Endothelial cell (in vitro differentiated cells): ENCODE data around the gene OR5AC2. TPM values are rescaled to one million over a fixed set of nuclear protein-coding genes. Genes with fewer than 3 reads are reported as not detected.

Experiments
- DNase-seq: peaks from one replicate; pipeline ENCODE4 v3.0.0; 2021; ENCODE audit warnings: low spot score
- H3K27ac Mint-ChIP-seq: one replicate; pipeline ENCODE4 v1.8.0; 2021; ENCODE audit warnings: mixed read lengths, inconsistent platforms; ENCODE audit not compliant: unreplicated experiment
- H3K27me3 Mint-ChIP-seq: one replicate; pipeline ENCODE4 v1.8.0; 2021; ENCODE audit warnings: mild to moderate bottlenecking, moderate library complexity, mixed read lengths, inconsistent platforms; ENCODE audit not compliant: unreplicated experiment
- H3K36me3 Mint-ChIP-seq: one replicate; pipeline ENCODE4 v1.8.0; 2021; ENCODE audit warnings: mild to moderate bottlenecking, low read depth, mixed read lengths, inconsistent platforms; ENCODE audit not compliant: unreplicated experiment
- H3K4me1 Mint-ChIP-seq: one replicate; pipeline ENCODE4 v1.8.0; 2021; ENCODE audit warnings: mild to moderate bottlenecking, mixed read lengths, inconsistent platforms; ENCODE audit not compliant: unreplicated experiment
- H3K4me3 Mint-ChIP-seq: one replicate; pipeline ENCODE4 v1.8.0; 2021; ENCODE audit warnings: mild to moderate bottlenecking, mixed read lengths, inconsistent platforms; ENCODE audit not compliant: unreplicated experiment
- H3K9me3 Mint-ChIP-seq: one replicate; pipeline ENCODE4 v1.8.0; 2021; ENCODE audit warnings: mixed read lengths, inconsistent platforms; ENCODE audit not compliant: unreplicated experiment
- total RNA-seq: library from RNA; stranded (reverse); fragmentation: NEBNext Ultra II Directional; extraction: Animal tissue kit (Norgen Biotek cat#: 25700); gene quantifications from one replicate; pipeline ENCODE4 v1.2.1, GENCODE V29; 2021; ENCODE audit not compliant: unreplicated experiment
- TF ChIP-seq, protein P1 (sequence below): fragments of 200-600 bp; sonication (generic); IDR thresholded peaks from one replicate; pipeline ENCODE4 v1.5.0; 2021; ENCODE audit warnings: antibody characterized with exemption; ENCODE audit not compliant: unreplicated experiment

OR5AC2 gene
- total RNA-seq, 1 donor from 2014 or later: not detected

DNA sequence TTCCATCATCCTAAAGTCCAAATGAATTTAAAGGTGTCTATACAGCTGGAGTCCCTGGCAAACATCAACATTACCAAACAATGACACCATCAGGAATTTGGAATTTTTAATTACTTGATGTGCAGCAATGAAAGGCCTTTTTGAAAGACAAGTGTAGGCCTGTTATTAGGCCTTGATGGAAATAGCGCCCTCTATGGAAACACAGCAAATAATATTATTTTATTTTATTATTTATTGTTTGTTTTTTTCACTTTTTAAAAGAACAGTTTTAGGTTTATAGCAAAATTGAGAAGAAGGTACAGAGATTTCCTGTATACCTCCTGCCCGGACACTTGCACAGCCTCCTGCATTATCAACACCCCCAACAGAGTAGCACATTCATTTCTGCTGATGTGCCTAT, 18.1 kb upstream of the OR5AC2 start:
- Mint-ChIP-seq H3K27ac (no peak overlapping the region), H3K4me1 (no peaks in the 10 kb centered on the region), H3K9me3 (no peaks in the 10 kb centered on the region), H3K27me3 (peaks cover 1% of the 10 kb centered on the region), H3K36me3 (no peaks in the 10 kb centered on the region), H3K4me3 (no peak overlapping the region)
- DNase-seq: no peak
- TF ChIP-seq, protein P1, sequence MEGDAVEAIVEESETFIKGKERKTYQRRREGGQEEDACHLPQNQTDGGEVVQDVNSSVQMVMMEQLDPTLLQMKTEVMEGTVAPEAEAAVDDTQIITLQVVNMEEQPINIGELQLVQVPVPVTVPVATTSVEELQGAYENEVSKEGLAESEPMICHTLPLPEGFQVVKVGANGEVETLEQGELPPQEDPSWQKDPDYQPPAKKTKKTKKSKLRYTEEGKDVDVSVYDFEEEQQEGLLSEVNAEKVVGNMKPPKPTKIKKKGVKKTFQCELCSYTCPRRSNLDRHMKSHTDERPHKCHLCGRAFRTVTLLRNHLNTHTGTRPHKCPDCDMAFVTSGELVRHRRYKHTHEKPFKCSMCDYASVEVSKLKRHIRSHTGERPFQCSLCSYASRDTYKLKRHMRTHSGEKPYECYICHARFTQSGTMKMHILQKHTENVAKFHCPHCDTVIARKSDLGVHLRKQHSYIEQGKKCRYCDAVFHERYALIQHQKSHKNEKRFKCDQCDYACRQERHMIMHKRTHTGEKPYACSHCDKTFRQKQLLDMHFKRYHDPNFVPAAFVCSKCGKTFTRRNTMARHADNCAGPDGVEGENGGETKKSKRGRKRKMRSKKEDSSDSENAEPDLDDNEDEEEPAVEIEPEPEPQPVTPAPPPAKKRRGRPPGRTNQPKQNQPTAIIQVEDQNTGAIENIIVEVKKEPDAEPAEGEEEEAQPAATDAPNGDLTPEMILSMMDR: peak; percentile 71

DNA sequence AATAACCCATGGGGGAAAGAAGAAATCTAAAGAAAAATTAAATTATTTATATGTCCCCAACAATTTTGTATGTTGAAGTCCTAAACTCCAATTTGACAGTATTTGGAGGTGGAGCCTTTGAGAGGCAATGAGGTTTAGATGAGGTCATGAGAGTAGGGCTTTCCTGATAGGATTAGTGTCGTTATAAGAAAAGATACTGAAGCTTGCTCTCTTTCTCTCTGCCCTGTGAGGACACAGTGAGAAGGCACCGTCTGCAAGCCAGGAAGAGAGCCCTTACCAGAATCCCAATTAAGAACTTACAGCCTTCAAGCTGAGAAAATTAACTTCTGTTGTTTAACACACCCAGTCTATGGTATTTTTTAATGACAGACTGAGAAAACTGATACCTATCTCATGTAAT, 16.1 kb upstream of the OR5AC2 start:
- no peaks in the 10 kb centered on the region for H3K9me3 Mint-ChIP-seq
- no peak for DNase-seq
- H3K27ac Mint-ChIP-seq: no peak overlapping the region
- H3K4me3 Mint-ChIP-seq: no peak overlapping the region
- no peaks in the 10 kb centered on the region for H3K36me3 Mint-ChIP-seq
- H3K4me1 Mint-ChIP-seq: no peaks in the 10 kb centered on the region
- TF ChIP-seq, protein P1: no peak
- H3K27me3 Mint-ChIP-seq: no peaks in the 10 kb centered on the region

DNA sequence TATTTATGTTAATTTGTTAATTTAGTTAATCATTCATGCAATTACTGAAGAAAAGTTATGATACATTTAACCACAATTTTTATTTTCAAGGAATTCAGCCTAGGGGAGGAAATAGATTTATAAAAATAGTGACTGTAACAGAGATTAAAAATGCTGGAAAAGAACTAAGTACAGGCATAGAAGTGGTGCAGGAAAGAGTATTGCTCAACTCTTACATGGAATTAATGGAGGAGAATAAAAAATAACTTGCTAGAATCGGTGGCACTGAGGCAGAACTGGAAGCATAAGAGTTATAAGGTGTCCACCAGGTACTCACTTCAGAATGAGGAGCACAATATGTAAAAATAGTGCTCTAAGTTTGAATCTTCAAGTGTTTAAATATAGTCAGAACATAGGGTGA, 13.5 kb upstream of the OR5AC2 start:
- no peak overlapping the region for H3K27ac Mint-ChIP-seq
- no peak for DNase-seq
- TF ChIP-seq, protein P1: no peak
- no peaks in the 10 kb centered on the region for H3K27me3 Mint-ChIP-seq
- H3K4me3 Mint-ChIP-seq: no peak overlapping the region
- no peaks in the 10 kb centered on the region for H3K36me3 Mint-ChIP-seq
- H3K4me1 Mint-ChIP-seq: no peaks in the 10 kb centered on the region
- no peaks in the 10 kb centered on the region for H3K9me3 Mint-ChIP-seq

GRCh38 chr3:98095882-98096281, 8.9 kb downstream of the OR5AC2 start:
- no peak for DNase-seq
- no peak overlapping the region for H3K27ac Mint-ChIP-seq
- no peaks in the 10 kb centered on the region for H3K36me3 Mint-ChIP-seq
- TF ChIP-seq, protein P1: no peak
- H3K4me3 Mint-ChIP-seq: no peak overlapping the region
- H3K4me1 Mint-ChIP-seq: no peaks in the 10 kb centered on the region
- no peaks in the 10 kb centered on the region for H3K9me3 Mint-ChIP-seq
- no peaks in the 10 kb centered on the region for H3K27me3 Mint-ChIP-seq

DNA sequence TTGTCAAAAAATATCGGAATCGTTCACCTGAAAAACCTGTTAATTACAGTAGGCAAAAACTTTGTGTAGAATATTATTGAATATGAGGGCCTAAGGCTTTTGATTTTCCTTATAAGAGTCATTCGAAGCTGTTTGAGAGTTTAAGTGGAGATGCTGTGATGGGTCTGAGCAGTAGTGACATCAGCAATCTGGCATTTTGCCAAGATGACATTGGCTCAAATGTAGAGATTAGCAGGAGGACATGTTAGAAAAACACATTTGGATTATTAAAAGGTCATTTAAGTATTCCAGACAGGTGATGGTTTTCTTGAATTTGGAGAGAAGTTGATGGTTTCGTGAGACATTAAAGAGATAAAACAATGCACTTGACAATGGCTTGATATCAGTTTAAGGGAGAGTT, 12.9 kb downstream of the OR5AC2 start:
- H3K36me3 Mint-ChIP-seq: no peaks in the 10 kb centered on the region
- no peaks in the 10 kb centered on the region for H3K9me3 Mint-ChIP-seq
- H3K4me3 Mint-ChIP-seq: no peak overlapping the region
- DNase-seq: no peak
- no peaks in the 10 kb centered on the region for H3K27me3 Mint-ChIP-seq
- TF ChIP-seq, protein P1: no peak
- H3K4me1 Mint-ChIP-seq: no peaks in the 10 kb centered on the region
- no peak overlapping the region for H3K27ac Mint-ChIP-seq
